CD4-positive, alpha-beta T cell treated with Interleukin-10 for 1 hour (primary cell): ENCODE results near the gene CFAP77.
"Not testable (repeated sequence)": the region's sequence is repeated elsewhere in the genome, so short reads cannot be mapped to it uniquely, and the experiment has no call there.

Source experiments
- DNase-seq: peaks from one replicate; pipeline ENCODE4 v3.0.0-alpha.2; 2020

The CFAP77 gene

DNA sequence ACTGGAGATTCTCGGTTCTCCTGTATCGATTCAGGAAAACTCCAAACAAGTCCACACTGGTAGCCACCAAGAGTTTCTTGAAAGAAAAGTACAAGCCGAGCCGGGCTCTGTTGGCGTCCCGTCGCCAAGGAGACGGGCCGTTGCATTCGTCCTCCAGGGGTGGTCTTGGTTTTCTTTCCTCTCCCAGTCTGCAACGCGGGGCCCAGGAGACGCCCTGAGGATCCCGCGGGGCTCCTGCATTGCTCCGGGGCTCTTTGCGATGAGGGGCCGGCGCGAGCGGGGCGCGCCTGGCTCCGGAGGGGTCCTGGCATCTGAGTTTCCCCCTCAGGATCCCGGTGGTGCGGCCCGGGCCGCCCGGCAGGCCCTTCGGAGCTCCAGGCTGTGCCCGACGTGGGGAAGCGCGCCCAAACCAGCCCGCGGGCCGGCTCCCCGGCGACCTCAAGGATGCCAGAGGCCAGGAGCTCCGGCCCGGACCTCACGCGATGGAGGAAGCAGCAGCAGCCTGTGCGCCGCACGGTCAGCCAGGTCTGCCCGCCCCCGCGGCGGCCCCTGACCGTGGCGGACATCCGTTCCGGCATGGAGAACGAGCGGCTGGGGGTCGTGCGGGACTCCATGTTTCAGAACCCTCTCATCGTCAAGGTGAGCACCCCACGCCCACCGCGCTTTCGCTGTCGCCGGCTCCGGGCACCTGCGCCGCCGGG lies at the start of gene CFAP77:
Gene CFAP77 (plus strand): TSS at position 384 of the 701 bp plus-strand sequence. CDS start 61 bp downstream, at position 445.
- peak; percentile 45 for DNase-seq

DNA sequence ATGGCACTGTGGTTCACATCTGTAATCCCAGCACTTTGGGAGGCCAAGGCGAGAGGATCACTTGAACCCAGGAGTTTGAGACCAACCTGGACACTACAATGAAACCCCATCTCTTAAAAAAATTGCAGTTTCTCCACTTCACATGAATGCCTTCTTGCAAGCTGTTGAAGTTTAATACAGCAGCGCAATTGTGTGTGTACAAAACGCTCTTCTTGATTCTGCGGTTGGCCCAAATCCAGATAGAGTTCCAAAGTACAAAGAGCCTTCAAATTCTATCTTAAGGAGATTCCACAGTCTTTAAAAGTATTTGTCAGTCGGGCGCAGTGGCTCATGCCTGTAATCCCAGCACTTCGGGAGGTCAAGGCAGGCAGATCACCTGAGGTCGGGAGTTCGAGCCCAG lies 45.9 kb upstream of the CFAP77 start:
- no peak for DNase-seq

DNA sequence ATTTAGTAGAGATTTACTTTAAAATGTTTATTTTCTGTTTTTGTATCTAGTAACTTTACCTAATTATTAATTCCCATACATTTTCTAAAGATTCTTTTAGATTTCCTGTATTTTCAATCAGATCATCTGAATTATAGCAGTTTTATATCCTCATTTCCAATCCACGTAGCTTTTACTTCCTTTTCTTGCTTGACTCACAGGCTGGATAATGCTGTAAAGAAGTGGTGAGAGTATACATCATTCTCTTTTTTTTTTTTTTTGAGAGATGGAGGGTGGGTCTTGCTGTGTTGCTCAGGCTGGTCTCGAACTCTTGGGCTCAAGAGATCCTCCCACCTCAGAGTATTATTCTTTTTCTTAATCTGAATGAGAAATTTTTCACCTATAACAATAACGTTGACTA lies 44.0 kb upstream of the CFAP77 start:
- DNase-seq, result no peak

DNA sequence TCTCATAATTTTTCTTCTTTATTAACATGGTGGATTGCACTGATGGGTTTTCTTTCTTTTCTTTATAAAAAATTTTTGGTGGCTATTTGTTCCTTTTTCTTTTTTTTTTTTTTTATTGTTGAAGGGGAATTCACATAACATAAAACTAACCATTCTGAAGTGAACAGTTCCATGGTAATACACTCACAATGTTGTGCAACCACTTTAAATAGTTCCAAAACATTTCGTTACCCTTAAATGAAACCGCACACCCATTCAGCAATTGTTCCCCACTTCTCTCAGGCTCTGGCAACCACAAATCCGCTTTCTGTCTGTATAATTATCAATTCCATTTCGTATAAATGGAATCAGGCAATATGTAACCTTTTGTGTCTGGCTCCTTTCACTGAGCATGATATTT lies 43.5 kb upstream of the CFAP77 start:
- no peak for DNase-seq

DNA sequence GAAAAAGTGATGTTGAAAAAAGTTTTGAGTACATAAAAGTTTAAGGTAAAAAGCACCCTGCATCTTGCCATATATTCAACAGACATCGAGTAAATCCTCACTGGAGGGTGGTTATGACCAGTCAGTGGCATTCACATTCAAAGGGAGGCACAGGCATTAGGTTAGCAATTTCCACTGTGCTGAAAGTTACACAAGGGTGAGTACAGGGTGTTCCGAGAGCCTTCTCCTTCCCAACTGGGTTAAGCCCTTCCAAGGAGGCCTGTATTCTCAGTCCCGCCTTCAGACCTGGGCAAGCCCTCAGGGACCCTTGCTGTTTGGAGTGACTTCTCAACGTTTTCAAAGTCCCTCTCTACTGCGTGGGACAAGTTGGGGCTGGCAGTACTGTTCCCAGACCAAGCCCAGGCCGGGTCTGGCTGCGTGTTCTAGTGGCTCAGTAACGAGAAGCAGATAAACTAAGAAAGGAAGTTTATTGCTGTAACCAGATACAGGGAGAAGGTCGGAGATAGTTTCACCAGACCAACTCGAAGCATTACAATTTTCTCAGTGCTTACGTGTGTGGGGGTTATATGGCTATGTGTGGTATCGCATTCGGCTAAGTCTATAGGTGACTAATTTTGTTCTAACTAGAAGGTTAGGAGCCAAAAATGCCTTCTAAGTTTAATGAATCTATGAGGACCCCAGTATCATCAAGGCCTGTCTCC lies 42.2 kb upstream of the CFAP77 start:
- no peak for DNase-seq

DNA sequence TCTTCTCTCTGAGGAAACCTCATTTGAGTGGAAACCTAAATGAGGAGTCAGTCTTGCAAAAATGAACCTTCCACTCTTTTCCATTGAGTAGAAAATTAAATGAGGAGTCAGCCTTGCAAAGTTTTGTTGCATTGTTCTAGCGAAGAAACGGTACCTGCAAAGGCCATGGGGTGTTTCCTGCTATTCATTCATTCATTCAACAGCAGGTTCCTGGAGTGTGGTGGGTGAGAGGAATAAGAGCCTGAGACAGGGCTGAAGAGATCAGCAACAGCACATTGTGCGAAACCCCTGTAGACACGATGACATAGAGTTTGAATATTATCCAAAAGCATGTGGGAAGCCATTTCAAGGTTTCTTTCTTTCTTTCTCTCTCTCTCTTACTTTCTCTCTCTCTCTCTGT lies 40.6 kb upstream of the CFAP77 start:
- no peak for DNase-seq

DNA sequence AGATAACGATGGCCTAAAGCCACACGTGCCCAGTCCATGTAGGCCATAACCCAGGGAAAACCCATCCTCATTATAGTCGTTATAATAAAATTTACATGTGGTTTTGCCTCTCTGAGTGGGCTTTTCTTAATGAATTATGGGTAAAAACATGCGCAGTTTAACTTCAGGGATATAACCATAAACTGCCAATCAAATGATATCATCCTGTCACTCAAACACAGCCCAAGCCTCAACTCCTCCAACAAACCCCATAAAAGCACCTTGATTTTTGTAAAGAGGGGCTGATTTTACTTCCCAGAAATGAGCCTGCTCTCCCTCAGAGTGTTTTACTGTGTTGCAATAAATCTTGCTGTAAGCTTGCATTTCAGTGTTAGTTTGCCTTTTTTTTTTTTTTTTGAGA lies 39.4 kb upstream of the CFAP77 start:
- DNase-seq, result no peak

DNA sequence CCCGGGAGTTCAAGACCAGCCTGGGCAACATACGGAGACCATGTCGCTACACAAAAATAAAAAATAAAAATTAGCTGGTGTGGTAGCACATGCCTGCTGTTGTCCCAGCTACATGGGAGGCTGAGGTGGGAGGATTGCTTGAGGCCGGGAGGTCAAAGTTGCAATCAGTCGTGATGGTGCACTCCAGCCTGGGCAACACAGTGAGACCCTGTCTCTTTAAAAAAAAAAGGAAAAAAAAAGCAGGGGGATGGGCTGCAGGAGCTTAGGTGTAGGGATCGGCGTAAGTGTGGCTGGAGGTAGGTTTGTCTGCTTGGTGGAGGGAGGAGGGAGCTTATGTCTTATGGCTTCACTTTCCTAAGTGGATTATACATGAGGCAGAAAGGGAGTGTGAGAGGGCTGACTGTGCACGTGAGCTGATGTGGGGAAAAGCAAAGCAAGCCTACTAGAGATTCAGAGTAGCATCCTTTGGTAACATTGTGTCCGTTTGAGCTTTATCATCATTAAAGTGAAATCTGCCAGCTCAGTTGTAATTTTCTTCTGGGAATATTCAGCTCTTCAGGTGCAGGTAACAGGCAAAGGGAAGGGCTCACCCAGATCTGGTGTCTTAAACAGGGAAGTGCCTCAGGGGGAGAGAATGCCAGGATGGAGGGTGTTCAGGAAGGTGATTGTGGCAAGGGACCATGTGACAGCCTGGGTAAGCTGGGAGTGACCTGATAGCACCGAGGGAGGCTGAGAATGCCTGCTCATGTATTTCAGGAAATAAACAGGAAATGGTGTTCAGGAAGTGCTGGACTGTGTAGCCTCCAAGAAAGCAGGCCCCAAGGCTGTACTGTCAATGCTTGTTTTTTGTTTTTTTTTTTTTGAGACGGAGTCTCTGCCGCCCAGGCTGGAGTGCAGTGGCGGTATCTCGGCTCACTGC lies 37.6 kb upstream of the CFAP77 start:
- peak; percentile 13 for DNase-seq

DNA sequence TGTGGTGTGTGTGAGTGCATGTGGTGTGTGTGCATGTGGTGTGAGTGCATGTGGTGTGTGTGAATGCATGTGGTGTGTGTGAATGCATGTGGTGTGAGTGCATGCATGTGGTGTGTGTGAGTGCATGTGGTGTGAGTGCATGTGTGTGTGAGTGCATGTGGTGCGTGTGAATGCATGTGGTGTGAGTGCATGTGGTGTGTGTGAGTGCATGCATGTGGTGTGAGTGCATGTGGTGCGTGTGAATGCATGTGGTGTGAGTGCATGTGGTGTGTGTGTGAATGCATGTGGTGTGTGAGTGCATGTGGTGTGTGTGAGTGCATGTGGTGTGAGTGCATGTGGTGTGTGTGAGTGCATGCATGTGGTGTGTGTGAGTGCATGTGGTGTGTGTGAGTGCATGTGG lies 32.2 kb upstream of the CFAP77 start:
- not testable (repeated sequence) for DNase-seq

DNA sequence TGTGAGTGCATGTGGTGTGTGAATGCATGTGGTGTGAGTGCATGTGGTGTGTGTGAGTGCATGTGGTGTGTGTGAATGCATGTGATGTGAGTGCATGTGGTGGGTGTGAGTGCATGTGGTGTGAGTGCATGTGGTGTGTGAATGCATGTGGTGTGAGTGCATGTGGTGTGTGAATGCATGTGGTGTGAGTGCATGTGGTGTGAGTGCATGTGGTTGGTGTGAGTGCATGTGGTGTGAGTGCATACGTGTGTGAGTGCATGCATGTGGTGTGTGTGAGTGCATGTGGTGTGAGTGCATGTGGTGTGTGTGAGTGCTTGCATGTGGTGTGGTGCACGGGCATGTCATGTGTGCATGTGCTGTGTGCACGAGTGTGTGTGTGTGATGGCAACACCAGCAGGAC lies 31.6 kb upstream of the CFAP77 start:
- DNase-seq, result not testable (repeated sequence)

DNA sequence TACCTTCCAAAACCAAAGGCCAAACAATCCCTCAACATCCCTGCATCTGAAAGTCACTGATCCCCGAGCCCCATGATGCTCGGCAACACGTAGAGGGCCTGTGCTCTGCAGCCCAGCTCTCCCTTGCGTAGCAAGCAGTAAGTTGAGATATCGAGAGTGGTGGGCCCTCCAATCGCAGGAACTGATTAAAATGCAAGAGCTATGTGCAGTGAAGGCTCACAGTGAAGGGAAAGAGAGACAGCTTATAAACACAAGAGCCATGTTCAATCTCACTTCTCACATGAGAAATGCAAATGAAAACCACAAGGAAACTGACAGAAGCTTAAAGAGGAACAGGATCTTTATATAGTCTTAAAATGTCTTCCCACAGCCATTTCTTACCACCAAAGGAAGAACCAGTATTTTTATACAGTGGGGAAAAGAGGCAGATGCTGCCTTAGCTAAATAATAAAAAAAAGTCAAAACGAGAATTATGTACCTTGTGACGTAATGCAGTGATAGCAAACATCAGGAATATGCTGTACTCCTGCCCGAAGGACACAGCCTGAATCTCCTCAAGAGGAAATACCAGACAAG lies 28.0 kb upstream of the CFAP77 start:
- no peak for DNase-seq

DNA sequence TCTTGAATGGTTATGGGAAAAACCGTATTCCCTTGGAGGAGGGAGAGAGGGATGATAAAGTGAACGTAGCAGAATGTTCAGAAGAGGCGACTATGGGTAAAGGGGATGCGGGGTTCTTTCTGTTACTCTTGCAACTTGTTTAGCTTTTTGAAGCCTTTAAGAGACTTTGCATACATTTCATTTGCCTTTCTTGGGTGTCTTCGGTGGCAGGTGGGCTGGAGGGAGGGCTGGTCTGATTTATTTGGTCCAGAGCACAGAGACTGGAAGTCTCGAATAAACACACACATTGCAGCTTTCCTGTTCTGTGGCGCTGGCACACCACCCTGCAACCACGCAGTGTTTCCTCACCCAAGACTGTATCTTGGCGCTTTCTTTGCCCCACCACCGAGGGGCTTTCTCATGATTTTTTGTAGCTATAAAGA lies 26.5 kb upstream of the CFAP77 start:
- DNase-seq, result no peak

DNA sequence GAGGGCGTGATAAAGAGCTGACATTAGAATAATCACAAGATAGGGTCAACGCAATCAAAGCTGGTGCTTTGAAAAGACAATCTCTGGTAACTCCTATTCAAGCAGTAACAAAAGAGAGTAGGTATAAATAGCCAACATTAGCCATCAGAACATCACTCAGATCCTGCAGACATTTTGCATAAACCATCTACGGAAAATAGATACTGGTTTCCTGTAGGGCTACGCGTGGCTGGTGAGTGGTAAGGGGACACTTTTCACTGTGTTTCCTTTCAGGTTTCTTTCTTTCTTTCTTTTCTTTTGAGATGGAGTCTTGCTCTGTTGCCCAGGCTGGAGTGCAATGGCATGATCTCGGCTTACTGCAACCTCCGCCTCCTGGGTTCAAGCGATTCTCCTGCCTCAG lies 25.6 kb upstream of the CFAP77 start:
- DNase-seq, result no peak

DNA sequence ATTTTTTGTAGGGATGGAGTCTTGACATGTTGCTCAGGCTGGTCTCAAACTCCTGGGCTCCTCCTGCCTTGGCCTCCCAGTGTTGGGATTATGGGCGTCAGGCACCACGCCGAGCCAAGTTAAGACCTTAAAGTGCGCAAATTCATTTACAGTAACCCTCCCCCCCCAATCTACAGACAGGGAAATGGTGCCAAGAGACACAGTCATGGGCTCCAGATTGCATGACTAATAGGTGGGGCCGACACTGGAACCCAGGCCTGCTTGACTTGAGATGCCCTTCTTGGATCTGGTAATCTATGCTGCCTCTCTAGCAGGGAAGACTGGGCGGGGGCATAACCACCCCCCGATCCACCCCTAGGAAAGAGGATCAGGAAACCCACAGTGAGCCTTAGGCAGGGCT lies 22.9 kb upstream of the CFAP77 start:
- no peak for DNase-seq

DNA sequence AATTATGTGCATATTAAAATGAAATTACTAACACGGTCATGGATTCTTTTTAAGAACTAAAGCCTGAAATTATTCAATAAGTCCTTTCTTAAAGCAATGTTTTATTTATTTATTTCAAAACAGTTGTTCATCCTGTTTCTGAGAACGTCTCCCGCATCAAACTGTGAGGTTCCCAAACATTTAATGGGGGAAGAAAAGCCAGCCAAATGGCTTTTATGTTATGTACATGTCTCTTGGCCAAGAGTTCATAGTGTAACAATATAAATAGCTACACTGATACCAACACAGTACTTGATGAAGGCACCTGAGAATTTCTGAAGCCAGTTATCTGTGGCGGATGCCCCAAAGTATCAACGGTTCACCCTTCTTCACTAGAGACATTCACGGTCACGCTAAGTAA lies 19.0 kb upstream of the CFAP77 start:
- DNase-seq, result no peak

DNA sequence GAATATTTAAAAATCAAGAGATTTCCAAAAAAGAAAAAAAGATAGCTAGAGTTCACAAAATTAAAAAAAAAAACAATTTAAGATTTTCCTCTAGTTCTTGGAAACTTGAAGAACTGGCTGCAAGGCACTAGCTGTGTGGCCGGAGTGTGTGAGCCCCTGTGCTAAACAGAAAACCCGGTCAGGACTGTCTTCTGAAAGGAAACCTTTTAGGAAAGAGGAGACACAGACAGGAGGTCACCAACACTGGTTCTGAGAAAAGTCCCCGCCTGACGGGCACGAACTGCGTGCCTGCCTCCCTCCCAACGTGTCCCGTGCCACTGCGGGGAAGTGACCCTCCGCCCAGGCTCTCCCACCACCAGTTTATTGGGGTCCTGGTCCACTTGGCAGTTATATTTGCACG lies 18.6 kb upstream of the CFAP77 start:
- DNase-seq, result no peak

DNA sequence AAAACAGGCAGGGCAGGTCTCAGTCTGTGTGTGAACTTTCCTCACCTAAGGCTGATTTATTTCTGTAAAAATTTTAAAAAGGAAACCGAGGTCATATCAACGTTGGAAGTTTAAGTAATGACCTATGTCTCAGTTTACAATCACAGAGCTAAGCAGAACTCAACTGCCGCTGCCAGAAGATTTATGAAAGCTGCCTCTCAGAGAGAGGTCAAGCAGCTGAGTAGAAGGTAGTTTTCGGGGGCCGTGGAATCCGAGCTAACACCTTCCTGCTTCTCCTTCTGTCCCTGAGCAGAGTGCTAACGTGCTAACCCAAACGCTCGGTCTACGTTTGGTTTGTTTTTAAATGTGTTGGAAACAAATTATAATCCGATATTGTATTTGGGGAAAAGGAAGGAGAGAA lies 14.5 kb upstream of the CFAP77 start:
- DNase-seq, result no peak

DNA sequence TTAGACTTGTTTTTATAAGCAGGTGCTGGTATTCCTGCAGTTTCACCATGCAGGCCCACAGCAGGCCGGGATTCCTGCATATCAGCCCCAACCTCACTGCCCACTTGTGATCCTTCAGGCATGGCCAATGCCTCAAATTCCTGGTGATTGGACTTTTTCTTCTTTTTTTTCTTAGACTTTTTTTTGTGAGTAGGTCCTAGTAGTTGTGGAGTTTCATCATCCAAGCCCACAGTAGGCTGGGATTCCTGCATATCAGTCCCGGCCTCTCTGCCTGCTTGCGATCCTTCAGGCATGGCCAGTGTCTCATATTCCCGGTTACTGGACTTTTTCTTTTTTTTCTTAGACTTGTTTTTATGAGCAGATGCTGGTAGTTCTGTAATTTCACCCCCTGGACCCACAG lies 8.2 kb upstream of the CFAP77 start:
- DNase-seq, result no peak

DNA sequence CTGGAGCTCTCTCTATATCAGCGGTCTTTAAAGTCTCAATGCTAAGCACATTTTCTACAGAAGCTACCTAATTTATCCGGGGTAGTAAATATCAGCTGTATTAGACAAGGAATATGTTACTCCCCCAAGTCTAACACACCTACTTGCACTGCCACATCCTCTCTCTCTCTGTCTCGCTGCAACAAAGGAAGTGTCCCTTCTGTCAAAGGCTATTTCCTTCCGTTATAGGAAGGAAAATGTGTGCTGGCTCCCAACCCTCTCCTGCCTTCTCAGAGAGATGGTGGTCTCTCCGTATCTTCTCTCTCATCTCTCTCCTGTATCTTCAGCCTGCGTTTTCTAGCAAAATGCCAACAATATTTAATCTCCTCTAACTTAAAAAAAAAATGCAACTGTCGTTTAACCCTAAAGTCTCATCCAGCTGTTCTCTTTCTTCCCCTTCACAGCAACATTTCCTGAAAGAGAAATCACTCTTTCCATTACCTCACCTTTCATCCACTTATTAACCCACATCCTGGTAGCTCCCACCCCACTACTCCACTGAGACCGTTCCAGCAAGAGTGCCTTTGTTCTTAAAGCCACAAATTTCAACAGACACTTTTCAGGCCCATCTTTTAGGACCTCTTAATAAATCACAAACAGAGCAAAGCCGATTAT lies 5.7 kb upstream of the CFAP77 start:
- peak; percentile 34 for DNase-seq

DNA sequence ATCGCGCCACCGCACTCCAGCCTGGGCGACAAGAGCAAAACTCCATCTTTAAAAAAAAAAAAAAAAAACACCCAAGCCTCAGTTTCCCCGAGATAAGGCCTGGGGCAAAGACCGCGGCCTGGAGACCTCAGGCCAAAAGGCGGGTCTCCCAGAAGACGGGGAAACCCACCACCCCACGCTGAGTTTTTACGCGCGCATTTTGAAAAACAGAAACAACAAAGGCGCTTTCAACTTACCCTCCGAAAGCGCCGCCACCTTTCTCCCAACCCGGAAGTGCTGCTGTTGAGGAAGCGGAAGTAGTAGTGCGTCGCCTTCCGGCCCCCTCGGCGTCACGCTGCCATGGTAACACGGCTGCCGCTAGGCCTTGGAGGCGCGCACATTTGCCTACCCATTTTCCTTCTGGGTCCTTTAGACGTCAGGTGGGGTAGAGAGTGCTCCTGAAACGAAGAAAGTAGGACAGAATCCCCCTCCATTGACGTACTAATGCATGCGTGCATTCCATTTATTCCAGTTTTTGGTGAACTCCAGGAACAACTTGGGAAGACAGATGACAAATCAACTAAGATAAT lies 3.4 kb upstream of the CFAP77 start, which contains the start of gene TTF1:
Gene TTF1 (minus strand): TSS at position 287 of the 569 bp plus-strand sequence. CDS start 4,019 bp downstream, outside the sequence.
- DNase-seq, result peak; percentile 94

DNA sequence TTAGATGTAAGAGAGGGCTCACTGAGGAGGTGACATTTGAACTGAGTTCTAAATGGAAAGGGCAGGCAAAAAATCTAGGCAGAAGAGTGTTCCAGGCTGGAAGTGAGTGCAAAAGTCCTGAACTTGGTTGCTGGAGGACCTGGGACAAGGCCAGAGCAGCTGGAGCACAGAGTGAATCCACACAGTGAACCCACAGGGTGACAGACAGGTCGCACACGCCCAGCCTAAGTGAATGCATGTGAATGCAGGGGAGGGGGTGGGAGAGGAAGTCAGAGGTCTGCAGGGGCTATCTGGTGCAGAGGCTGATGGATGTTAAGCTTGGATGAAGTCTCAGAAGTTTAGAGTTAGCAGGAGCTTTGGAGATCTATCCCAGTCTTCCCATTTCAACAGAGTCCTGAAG lies 2.8 kb upstream of the CFAP77 start:
- no peak for DNase-seq

DNA sequence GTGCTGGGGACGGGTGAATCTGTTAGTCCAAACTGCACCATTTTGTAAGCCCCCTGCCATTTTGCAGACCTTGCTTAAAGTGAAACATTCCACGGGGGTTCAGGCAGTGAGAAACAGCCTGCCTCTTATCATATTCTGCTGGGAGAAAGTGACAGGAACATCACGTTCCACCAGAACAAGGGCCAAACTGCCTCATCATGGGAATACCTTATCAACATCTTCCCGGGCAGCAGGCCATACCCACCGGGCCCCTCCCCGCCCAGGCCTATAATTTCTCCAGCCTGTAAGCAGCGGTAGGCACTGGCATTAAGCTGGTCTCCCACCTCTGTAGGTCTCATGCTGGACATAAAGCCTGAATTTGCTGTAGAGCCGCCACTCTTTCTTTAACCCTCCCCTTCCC lies 1.5 kb upstream of the CFAP77 start:
- DNase-seq, result no peak
